COLO668 (cell line): ENCODE measurements around the gene LTBP3.
"Not testable (repeated sequence)": the region's sequence is repeated elsewhere in the genome, so short reads cannot be mapped to it uniquely, and the experiment has no call there.

Experiments used
- DNase-seq: peaks from one replicate; lab custom pipeline; 2025; ENCODE audit not compliant: unreplicated experiment; lab: John Stamatoyannopoulos, UW

LTBP3 gene

DNA sequence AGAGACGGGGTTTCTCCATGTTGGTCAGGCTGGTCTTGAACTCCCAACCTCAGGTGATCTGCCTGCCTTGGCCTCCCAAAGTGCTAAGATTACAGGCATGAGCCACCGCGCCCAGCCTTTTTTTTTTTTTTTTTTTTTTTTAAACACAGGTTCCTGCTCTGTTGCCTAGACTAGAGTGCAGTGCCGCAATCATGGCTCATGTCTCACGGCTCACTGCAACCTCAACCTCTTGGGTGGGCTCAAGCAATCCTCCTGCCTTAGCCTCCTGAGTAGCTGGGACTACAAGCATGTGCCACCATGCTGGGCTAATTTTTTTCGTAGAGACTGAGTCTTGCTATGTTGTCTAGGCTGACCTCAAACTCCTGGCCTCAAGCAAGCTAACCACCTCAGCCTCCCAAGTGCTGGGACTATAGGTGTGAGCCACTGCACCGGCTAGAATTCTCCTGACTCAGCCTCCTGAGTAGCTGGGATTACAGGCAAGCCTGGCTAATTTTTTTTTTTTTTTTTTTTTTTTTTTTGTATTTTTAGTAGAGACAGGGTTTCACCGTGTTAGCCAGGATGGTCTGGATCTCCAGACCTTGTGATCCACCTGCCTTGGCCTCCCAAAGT, 39.1 kb downstream of the LTBP3 start:
- not testable (repeated sequence) for DNase-seq

DNA sequence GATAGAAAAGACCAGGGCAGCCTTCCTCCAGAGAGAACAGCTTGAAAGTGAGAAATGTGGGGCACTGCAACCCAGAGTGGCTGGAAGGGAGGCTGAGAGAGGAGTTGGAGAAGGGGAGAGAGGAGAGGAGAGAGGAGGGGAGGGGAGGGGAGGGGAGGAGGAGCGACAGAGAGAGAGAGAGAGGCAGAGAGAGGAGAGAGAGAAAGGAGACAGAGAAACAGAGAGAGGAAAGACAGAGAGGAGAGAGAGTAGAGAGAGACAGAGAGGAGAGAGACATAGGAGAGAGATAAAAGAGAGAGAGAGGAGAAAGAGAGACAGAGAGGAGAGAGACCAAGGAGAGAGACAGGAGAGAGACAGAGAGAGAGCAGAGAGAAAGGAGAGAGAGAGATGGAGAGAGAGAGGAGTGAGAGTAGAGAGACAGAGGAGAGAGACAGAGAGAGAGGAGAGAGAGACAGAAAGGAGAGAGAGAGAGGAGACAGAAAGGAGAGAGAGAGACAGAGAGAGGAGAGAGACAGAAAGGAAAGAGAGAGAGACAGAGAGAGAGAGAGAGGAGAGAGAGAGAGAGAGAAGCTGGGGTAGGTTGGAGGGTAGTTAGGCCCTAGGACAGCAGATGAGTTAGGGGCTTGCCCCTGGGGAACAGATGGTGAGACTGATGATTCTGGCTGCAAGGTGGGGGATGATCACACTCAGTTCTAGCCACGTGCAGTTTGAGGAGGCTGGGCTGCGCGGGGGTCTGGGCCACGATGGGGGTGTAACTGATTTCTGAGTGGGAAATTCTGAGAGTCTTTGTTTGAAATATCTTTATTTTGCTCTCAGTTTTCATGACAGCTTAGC, 41.8 kb downstream of the LTBP3 start:
- DNase-seq, result no peak

DNA sequence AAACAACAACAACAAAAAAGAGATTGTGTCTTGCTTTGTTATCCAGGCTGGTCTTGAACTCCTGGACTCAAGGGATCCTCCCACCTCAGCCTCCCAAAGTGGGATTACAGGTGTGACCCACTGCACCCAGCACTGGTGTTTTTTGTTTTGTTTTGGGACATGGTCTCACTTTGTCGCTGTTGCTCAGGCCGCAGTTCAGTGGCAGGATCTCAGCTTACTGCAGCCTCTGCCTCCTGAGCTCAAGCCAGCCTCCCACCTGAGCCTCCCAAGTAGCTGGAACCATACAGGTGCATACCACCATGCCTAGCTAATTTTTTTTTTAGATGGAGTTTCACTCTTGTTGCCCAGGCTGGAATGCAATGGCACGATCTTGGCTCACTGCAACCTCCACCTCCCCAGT, 45.8 kb downstream of the LTBP3 start:
- not testable (repeated sequence) for DNase-seq

DNA sequence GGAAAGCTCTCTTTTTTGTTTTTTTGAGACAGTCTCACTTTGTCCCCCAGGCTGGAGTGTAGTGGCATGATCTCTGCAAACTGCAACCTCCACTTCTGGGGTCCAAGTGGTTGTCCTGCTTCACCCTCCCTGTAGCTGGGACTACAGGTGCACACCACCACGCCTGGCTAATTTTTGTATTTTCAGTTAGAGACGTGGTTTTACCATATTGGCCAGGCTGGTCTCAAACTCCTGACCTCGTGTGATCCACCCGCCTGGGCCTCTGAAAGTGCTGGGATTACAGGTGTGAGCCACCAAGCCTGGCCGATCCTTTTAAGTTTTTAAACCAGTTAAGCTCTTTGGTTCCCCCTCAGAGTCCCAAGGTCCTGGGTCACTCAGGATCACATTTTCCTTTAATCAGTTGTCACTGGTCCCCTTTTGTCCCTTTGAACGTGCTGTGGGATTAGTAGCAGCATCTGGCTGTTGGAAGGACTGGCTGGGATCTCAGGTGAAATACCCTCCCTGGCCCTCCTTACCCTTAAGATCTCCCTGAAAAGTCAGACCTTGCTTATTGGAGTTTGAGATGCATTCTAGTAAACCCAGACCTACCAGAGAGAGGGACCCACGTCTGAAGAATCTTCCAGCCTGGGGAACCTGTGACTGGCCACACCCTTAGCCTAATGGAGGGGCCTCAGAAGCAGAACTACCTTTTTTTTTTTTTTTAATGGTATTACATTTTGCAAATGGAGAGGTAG, 51.2 kb downstream of the LTBP3 start:
- peak; percentile 55 for DNase-seq

DNA sequence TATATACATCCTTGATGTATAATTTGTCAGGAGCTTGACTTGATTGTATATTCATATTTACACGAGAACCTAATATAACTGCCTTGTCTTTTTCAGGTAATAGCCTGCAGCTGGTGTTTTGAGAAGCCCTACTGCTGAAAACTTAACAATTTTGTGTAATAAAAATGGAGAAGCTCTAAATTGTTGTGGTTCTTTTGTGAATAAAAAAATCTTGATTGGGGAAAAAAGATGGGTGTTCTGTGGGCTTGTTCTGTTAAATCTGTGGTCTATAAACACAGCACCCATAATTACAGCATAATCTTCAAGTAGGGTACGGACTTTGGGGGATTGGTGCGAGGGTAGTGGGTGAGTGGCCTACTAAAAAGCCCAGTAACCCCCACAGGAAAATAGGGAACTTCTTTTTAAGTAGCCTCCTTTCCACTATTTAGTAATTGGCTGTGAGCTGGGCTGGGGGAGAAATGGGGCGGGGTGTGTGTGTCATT, 51.8 kb downstream of the LTBP3 start:
- DNase-seq, result no peak

DNA sequence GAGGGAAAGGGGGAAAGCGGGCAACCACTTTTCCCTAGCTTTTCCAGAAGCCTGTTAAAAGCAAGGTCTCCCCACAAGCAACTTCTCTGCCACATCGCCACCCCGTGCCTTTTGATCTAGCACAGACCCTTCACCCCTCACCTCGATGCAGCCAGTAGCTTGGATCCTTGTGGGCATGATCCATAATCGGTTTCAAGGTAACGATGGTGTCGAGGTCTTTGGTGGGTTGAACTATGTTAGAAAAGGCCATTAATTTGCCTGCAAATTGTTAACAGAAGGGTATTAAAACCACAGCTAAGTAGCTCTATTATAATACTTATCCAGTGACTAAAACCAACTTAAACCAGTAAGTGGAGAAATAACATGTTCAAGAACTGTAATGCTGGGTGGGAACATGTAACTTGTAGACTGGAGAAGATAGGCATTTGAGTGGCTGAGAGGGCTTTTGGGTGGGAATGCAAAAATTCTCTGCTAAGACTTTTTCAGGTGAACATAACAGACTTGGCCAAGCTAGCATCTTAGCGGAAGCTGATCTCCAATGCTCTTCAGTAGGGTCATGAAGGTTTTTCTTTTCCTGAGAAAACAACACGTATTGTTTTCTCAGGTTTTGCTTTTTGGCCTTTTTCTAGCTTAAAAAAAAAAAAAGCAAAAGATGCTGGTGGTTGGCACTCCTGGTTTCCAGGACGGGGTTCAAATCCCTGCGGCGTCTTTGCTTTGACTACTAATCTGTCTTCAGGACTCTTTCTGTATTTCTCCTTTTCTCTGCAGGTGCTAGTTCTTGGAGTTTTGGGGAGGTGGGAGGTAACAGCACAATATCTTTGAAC, 52.5 kb downstream of the LTBP3 start:
- no peak for DNase-seq

DNA sequence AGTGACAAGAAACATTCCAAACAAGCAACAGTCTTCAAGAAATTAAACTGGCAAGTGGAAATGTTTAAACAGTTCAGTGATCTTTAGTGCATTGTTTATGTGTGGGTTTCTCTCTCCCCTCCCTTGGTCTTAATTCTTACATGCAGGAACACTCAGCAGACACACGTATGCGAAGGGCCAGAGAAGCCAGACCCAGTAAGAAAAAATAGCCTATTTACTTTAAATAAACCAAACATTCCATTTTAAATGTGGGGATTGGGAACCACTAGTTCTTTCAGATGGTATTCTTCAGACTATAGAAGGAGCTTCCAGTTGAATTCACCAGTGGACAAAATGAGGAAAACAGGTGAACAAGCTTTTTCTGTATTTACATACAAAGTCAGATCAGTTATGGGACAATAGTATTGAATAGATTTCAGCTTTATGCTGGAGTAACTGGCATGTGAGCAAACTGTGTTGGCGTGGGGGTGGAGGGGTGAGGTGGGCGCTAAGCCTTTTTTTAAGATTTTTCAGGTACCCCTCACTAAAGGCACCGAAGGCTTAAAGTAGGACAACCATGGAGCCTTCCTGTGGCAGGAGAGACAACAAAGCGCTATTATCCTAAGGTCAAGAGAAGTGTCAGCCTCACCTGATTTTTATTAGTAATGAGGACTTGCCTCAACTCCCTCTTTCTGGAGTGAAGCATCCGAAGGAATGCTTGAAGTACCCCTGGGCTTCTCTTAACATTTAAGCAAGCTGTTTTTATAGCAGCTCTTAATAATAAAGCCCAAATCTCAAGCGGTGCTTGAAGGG, 53.3 kb downstream of the LTBP3 start:
- no peak for DNase-seq

DNA sequence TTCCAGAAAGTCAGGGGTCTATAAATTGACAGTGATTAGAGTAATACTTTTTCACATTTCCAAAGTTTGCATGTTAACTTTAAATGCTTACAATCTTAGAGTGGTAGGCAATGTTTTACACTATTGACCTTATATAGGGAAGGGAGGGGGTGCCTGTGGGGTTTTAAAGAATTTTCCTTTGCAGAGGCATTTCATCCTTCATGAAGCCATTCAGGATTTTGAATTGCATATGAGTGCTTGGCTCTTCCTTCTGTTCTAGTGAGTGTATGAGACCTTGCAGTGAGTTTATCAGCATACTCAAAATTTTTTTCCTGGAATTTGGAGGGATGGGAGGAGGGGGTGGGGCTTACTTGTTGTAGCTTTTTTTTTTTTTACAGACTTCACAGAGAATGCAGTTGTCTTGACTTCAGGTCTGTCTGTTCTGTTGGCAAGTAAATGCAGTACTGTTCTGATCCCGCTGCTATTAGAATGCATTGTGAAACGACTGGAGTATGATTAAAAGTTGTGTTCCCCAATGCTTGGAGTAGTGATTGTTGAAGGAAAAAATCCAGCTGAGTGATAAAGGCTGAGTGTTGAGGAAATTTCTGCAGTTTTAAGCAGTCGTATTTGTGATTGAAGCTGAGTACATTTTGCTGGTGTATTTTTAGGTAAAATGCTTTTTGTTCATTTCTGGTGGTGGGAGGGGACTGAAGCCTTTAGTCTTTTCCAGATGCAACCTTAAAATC, 54.0 kb downstream of the LTBP3 start:
- DNase-seq, result no peak

DNA sequence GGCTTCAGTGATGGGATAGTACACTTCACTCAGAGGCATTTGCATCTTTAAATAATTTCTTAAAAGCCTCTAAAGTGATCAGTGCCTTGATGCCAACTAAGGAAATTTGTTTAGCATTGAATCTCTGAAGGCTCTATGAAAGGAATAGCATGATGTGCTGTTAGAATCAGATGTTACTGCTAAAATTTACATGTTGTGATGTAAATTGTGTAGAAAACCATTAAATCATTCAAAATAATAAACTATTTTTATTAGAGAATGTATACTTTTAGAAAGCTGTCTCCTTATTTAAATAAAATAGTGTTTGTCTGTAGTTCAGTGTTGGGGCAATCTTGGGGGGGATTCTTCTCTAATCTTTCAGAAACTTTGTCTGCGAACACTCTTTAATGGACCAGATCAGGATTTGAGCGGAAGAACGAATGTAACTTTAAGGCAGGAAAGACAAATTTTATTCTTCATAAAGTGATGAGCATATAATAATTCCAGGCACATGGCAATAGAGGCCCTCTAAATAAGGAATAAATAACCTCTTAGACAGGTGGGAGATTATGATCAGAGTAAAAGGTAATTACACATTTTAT, 54.7 kb downstream of the LTBP3 start:
- no peak for DNase-seq

DNA sequence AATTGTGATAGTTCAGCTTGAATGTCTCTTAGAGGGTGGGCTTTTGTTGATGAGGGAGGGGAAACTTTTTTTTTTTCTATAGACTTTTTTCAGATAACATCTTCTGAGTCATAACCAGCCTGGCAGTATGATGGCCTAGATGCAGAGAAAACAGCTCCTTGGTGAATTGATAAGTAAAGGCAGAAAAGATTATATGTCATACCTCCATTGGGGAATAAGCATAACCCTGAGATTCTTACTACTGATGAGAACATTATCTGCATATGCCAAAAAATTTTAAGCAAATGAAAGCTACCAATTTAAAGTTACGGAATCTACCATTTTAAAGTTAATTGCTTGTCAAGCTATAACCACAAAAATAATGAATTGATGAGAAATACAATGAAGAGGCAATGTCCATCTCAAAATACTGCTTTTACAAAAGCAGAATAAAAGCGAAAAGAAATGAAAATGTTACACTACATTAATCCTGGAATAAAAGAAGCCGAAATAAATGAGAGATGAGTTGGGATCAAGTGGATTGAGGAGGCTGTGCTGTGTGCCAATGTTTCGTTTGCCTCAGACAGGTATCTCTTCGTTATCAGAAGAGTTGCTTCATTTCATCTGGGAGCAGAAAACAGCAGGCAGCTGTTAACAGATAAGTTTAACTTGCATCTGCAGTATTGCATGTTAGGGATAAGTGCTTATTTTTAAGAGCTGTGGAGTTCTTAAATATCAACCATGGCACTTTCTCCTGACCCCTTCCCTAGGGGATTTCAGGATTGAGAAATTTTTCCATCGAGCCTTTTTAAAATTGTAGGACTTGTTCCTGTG, 55.4 kb downstream of the LTBP3 start:
- no peak for DNase-seq

DNA sequence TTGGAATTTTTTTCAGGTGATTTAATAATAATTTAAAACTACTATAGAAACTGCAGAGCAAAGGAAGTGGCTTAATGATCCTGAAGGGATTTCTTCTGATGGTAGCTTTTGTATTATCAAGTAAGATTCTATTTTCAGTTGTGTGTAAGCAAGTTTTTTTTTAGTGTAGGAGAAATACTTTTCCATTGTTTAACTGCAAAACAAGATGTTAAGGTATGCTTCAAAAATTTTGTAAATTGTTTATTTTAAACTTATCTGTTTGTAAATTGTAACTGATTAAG, 55.9 kb downstream of the LTBP3 start:
- no peak for DNase-seq

DNA sequence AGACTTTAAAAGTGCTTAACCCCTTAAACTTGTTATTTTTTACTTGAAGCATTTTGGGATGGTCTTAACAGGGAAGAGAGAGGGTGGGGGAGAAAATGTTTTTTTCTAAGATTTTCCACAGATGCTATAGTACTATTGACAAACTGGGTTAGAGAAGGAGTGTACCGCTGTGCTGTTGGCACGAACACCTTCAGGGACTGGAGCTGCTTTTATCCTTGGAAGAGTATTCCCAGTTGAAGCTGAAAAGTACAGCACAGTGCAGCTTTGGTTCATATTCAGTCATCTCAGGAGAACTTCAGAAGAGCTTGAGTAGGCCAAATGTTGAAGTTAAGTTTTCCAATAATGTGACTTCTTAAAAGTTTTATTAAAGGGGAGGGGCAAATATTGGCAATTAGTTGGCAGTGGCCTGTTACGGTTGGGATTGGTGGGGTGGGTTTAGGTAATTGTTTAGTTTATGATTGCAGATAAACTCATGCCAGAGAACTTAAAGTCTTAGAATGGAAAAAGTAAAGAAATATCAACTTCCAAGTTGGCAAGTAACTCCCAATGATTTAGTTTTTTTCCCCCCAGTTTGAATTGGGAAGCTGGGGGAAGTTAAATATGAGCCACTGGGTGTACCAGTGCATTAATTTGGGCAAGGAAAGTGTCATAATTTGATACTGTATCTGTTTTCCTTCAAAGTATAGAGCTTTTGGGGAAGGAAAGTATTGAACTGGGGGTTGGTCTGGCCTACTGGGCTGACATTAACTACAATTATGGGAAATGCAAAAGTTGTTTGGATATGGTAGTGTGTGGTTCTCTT, 56.5 kb downstream of the LTBP3 start:
- DNase-seq, result no peak

DNA sequence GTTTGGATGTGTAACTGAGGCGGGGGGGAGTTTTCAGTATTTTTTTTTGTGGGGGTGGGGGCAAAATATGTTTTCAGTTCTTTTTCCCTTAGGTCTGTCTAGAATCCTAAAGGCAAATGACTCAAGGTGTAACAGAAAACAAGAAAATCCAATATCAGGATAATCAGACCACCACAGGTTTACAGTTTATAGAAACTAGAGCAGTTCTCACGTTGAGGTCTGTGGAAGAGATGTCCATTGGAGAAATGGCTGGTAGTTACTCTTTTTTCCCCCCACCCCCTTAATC, 57.0 kb downstream of the LTBP3 start:
- DNase-seq, result no peak

DNA sequence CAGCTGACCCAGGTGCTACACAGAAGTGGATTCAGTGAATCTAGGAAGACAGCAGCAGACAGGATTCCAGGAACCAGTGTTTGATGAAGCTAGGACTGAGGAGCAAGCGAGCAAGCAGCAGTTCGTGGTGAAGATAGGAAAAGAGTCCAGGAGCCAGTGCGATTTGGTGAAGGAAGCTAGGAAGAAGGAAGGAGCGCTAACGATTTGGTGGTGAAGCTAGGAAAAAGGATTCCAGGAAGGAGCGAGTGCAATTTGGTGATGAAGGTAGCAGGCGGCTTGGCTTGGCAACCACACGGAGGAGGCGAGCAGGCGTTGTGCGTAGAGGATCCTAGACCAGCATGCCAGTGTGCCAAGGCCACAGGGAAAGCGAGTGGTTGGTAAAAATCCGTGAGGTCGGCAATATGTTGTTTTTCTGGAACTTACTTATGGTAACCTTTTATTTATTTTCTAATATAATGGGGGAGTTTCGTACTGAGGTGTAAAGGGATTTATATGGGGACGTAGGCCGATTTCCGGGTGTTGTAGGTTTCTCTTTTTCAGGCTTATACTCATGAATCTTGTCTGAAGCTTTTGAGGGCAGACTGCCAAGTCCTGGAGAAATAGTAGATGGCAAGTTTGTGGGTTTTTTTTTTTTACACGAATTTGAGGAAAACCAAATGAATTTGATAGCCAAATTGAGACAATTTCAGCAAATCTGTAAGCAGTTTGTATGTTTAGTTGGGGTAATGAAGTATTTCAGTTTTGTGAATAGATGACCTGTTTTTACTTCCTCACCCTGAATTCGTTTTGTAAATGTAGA, 57.6 kb downstream of the LTBP3 start:
- DNase-seq, result no peak

DNA sequence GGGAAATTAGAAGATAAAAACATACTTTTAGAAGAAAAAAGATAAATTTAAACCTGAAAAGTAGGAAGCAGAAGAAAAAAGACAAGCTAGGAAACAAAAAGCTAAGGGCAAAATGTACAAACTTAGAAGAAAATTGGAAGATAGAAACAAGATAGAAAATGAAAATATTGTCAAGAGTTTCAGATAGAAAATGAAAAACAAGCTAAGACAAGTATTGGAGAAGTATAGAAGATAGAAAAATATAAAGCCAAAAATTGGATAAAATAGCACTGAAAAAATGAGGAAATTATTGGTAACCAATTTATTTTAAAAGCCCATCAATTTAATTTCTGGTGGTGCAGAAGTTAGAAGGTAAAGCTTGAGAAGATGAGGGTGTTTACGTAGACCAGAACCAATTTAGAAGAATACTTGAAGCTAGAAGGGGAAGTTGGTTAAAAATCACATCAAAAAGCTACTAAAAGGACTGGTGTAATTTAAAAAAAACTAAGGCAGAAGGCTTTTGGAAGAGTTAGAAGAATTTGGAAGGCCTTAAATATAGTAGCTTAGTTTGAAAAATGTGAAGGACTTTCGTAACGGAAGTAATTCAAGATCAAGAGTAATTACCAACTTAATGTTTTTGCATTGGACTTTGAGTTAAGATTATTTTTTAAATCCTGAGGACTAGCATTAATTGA, 58.3 kb downstream of the LTBP3 start:
- no peak for DNase-seq

DNA sequence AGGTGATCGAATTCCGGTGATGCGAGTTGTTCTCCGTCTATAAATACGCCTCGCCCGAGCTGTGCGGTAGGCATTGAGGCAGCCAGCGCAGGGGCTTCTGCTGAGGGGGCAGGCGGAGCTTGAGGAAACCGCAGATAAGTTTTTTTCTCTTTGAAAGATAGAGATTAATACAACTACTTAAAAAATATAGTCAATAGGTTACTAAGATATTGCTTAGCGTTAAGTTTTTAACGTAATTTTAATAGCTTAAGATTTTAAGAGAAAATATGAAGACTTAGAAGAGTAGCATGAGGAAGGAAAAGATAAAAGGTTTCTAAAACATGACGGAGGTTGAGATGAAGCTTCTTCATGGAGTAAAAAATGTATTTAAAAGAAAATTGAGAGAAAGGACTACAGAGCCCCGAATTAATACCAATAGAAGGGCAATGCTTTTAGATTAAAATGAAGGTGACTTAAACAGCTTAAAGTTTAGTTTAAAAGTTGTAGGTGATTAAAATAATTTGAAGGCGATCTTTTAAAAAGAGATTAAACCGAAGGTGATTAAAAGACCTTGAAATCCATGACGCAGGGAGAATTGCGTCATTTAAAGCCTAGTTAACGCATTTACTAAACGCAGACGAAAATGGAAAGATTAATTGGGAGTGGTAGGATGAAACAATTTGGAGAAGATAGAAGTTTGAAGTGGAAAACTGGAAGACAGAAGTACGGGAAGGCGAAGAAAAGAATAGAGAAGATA, 59.0 kb downstream of the LTBP3 start, which contains the start of gene MALAT1:
Gene MALAT1, plus strand, starts transcription at position 69 of the 736 bp plus-strand sequence.
- peak; percentile 92 for DNase-seq
